ENCODE results near the gene ARHGEF16. TPM values are rescaled to one million over a fixed set of nuclear protein-coding genes. Genes with fewer than 3 reads are reported as not detected.
A peak's percentile ranks its signal among the peaks of the same experiment; 100 is the strongest.

The ARHGEF16 gene
- total and polyA plus RNA-seq, 11 donors = 0.31 to 1.4 (median 0.51) TPM

DNA sequence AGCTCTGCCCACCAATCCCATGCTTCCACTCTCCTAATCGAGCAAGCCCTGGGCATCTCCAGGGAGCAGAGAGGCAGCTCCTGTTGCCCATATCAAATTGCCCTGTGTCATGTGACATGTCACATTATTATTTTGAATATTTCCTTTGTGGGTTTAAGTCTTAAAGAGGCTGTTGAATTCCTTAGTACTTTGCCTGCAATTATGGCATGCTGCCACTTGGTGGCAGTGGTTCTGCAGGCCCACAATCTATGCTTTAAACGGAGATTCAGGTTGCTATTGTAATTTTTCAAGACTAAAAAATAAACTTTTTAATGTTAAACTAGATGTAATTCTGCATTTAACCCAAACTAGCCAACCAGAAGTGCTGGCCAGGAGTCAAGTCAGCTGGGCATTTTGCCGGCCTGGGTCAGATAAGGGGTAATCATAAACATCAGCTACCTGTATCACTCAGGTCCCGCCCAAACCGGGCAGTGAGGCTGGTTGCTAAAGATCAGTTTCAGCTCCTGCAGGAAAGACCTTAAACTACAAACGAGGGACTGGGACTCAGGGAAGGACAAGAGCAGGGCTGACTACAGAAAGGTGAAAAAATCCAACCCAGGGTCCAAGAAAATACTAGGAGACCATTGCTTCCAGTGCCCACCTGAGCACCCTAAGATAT, 37.3 kb upstream of the ARHGEF16 start:
- ATAC-seq (no peak), DNase-seq (no peak)
- Histone ChIP-seq H3K36me3 (peaks cover 0 to 33% (median 0%) of the 10 kb centered on the region in 9 donors), H3K9me3 (peaks cover 0 to 12% (median 5%) of the 10 kb centered on the region in 12 donors), H3K27me3 (no peaks in the 10 kb centered on the region), H3K27ac (peak overlapping the region in 1 of 12 donors; percentile 87), H3K4me1 (peaks cover 0 to 40% (median 18%) of the 10 kb centered on the region in 12 donors), H3K4me3 (no peak overlapping the region)
- intact Hi-C loops (cut with DNase I) = loop anchor here in 2 of 10 donors (5.0 to 10.0 kb wide), 2 partner anchors 132 to 535 kb away; no protein-coding TSS in a partner anchor
- 89 to 92% (median 91%) methylated on average over 6 of the region's 6 CpGs for WGBS, 4 donors
- TF ChIP-seq, protein P1, sequence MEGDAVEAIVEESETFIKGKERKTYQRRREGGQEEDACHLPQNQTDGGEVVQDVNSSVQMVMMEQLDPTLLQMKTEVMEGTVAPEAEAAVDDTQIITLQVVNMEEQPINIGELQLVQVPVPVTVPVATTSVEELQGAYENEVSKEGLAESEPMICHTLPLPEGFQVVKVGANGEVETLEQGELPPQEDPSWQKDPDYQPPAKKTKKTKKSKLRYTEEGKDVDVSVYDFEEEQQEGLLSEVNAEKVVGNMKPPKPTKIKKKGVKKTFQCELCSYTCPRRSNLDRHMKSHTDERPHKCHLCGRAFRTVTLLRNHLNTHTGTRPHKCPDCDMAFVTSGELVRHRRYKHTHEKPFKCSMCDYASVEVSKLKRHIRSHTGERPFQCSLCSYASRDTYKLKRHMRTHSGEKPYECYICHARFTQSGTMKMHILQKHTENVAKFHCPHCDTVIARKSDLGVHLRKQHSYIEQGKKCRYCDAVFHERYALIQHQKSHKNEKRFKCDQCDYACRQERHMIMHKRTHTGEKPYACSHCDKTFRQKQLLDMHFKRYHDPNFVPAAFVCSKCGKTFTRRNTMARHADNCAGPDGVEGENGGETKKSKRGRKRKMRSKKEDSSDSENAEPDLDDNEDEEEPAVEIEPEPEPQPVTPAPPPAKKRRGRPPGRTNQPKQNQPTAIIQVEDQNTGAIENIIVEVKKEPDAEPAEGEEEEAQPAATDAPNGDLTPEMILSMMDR (IDR thresholded peaks at IDR 0.05) = peak in 8 of 12 donors; percentile 6 to 43 (median 20)
- no peak for TF ChIP-seq POLR2A (IDR thresholded peaks at IDR 0.05)

DNA sequence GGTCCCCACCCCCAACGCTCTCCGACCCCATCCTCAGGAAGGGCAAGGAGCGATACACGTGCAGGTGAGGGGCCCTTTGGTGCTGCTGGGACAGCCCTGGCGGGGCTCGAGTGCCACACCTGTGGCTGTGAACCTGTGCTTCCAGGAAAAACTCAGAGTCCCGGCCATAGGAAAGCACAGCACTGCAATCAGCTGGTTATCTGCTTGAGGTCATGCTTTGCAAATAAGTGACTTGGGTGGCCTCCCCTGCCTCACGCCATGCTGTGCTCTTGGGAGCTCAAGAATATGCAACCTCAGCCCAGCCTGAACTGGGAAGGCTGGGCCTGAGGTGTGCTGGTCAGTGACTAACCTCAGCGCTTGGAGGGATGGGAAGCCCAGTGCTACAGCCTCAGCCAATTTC, 36.5 kb upstream of the ARHGEF16 start:
- WGBS, 4 donors = 87 to 88% (median 87%) methylated on average over 8 to 9 of the region's 9 CpGs
- Histone ChIP-seq H3K27me3 (no peaks in the 10 kb centered on the region), H3K4me1 (peaks cover 5 to 47% (median 25%) of the 10 kb centered on the region in 12 donors), H3K9me3 (peaks cover 0 to 12% (median 5%) of the 10 kb centered on the region in 12 donors), H3K27ac (no peak overlapping the region), H3K4me3 (no peak overlapping the region), H3K36me3 (peaks cover 0 to 33% (median 0%) of the 10 kb centered on the region in 9 donors)
- intact Hi-C loops (cut with DNase I) = loop anchor here in 2 of 10 donors (5.0 to 10.0 kb wide), 2 partner anchors 133 to 536 kb away; no protein-coding TSS in a partner anchor
- TF ChIP-seq, protein P1 (IDR thresholded peaks at IDR 0.05) = no peak
- TF ChIP-seq POLR2A (IDR thresholded peaks at IDR 0.05) = no peak
- no peak for DNase-seq
- no peak for ATAC-seq

DNA sequence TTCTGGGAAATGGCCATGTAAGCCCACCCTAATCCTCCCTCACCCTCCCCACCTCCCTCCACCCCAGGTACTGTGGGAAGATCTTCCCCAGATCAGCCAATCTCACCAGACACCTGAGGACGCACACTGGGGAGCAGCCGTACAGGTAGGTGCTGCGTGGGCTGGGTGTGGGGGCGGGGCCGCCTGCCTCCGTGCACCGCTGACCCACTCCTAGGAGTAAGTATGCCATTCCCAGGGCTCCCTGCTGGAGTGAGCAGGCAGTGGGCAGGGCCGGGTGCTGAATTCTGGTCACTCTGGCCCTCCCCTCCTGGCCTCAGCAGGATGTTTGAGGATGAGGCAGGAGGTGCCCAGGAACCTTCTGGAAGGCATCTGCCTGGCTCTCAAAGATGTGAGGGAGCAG, 35.9 kb upstream of the ARHGEF16 start:
- Histone ChIP-seq H3K4me1 (peaks cover 5 to 54% (median 31%) of the 10 kb centered on the region in 12 donors), H3K9me3 (peaks cover 0 to 12% (median 5%) of the 10 kb centered on the region in 12 donors), H3K27ac (no peak overlapping the region), H3K36me3 (peaks cover 0 to 33% (median 0%) of the 10 kb centered on the region in 9 donors), H3K27me3 (no peaks in the 10 kb centered on the region), H3K4me3 (no peak overlapping the region)
- DNase-seq (no peak), ATAC-seq (no peak)
- TF ChIP-seq, protein P1 (IDR thresholded peaks at IDR 0.05) = no peak
- TF ChIP-seq POLR2A (IDR thresholded peaks at IDR 0.05) = no peak
- 90 to 98% (median 93%) methylated on average over 7 to 8 of the region's 8 CpGs for WGBS, 4 donors
- intact Hi-C loops (cut with DNase I) = loop anchor here in 2 of 10 donors (5.0 to 10.0 kb wide), 2 partner anchors 134 to 536 kb away; no protein-coding TSS in a partner anchor

Measured in heart left ventricle (tissue), 16 donors.